ENCODE measurements around the gene HPD.

DNA sequence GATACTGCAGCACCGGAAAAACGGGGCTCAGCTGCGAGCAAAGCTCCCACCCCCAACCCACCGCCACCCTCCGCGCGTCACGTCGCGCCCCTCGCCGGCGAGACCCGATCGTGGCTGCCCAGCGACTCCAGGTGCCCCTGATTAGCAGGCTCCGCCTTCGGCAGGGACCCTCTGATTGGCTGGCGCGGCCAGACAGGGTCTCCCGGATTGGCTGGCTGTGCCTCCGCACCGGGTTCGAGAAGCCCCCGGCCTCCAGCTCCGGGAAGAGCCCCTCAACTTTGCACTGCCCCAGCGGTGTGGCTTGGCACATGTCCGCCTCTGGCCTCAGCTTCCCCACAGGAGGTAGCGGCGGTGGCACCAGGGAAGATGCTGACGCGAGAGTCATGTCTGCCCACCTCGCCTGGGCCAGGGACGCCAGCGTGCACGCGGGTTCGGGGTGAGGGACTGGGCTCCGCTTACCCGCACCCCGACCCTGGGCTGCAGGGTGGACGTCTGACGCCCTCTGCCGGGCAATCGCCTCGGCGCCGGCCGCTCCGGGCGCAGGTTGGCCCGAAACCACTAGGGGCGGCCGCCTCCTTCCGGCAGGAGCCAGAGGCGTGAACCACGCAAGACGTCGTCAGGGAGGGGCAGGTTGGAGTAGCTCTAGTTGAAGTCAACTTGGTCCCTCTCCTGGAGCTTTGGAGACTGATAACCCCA, 64.7 kb downstream of the HPD start:
- TF ChIP-seq, protein P1, sequence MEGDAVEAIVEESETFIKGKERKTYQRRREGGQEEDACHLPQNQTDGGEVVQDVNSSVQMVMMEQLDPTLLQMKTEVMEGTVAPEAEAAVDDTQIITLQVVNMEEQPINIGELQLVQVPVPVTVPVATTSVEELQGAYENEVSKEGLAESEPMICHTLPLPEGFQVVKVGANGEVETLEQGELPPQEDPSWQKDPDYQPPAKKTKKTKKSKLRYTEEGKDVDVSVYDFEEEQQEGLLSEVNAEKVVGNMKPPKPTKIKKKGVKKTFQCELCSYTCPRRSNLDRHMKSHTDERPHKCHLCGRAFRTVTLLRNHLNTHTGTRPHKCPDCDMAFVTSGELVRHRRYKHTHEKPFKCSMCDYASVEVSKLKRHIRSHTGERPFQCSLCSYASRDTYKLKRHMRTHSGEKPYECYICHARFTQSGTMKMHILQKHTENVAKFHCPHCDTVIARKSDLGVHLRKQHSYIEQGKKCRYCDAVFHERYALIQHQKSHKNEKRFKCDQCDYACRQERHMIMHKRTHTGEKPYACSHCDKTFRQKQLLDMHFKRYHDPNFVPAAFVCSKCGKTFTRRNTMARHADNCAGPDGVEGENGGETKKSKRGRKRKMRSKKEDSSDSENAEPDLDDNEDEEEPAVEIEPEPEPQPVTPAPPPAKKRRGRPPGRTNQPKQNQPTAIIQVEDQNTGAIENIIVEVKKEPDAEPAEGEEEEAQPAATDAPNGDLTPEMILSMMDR (IDR thresholded peaks at IDR 0.05 in 4 of 5, conservative IDR thresholded peaks at IDR 0.05 in 1 of 5): peak; percentile 99 to 100 (median 100)
- no peak for TF ChIP-seq POLR2A (IDR thresholded peaks at IDR 0.05)
